Loucy (cell line): ENCODE data around the gene BRSK2.

Source experiments
- H2AFZ ChIP-seq: fragments of 200-600 bp; sonication (generic); 2 replicates; pipeline ENCODE4 v1.6.0; 2016; ENCODE audit warnings: antibody characterized with exemption, mild to moderate bottlenecking, low read length, moderate library complexity
- H3F3A ChIP-seq: fragments of 200-600 bp; 2 replicates; pipeline ENCODE4 v1.6.0; 2016; ENCODE audit warnings: antibody characterized with exemption, low read depth, mild to moderate bottlenecking
- H3K27me3 ChIP-seq: fragments of 200-600 bp; sonication (generic); 2 replicates; pipeline ENCODE4 v1.6.1; 2014; ENCODE audit warnings: low read length, mild to moderate bottlenecking; ENCODE audit not compliant: insufficient read depth, poor library complexity, severe bottlenecking
- H3K36me3 ChIP-seq: fragments of 200-600 bp; sonication (generic); 2 replicates; pipeline ENCODE4 v1.6.1; 2016; ENCODE audit warnings: low read length; ENCODE audit not compliant: insufficient read depth
- H3K4me1 ChIP-seq: fragments of 200-600 bp; sonication (generic); 2 replicates; pipeline ENCODE4 v1.5.1; 2014; ENCODE audit warnings: low read length, mild to moderate bottlenecking; ENCODE audit not compliant: insufficient read depth, poor library complexity, severe bottlenecking
- H3K4me2 ChIP-seq: fragments of 200-600 bp; sonication (generic); 2 replicates; pipeline ENCODE4 v1.6.0; 2014; ENCODE audit warnings: antibody characterized with exemption, low read length, low read depth, mild to moderate bottlenecking; ENCODE audit not compliant: poor library complexity, severe bottlenecking
- H3K4me3 ChIP-seq: fragments of 200-600 bp; sonication (generic); 2 replicates; pipeline ENCODE4 v1.5.1; 2014; ENCODE audit warnings: low read length, mild to moderate bottlenecking, mixed read lengths; ENCODE audit not compliant: poor library complexity, severe bottlenecking
- H3K79me2 ChIP-seq: fragments of 200-600 bp; sonication (generic); 2 replicates; pipeline ENCODE4 v1.6.1; 2014; ENCODE audit warnings: low read length; ENCODE audit not compliant: insufficient read depth
- H3K9ac ChIP-seq: fragments of 200-600 bp; sonication (generic); 2 replicates; pipeline ENCODE4 v1.6.0; 2014; ENCODE audit warnings: mild to moderate bottlenecking, low read depth, low read length, moderate library complexity; ENCODE audit not compliant: poor library complexity, severe bottlenecking
- H3K9me2 ChIP-seq: fragments of 200-600 bp; sonication (generic); replicated peaks from 2 replicates; pipeline ENCODE4 v1.6.1; 2016; ENCODE audit warnings: low read depth, low read length, mixed read lengths
- H3K9me3 ChIP-seq: fragments of 200-600 bp; sonication (generic); 2 replicates; pipeline ENCODE4 v1.6.1; 2014; ENCODE audit warnings: mild to moderate bottlenecking, antibody characterized with exemption, low read length, low read depth; ENCODE audit not compliant: insufficient read depth
- H4K20me1 ChIP-seq: fragments of 200-600 bp; sonication (generic); 2 replicates; pipeline ENCODE4 v1.6.0; 2014; ENCODE audit warnings: antibody characterized with exemption, low read length, mild to moderate bottlenecking; ENCODE audit not compliant: insufficient read depth, poor library complexity, severe bottlenecking
- EZH2phosphoT487 ChIP-seq: fragments of 200-600 bp; IDR thresholded peaks from 2 replicates; pipeline ENCODE4 v1.6.1; 2018; ENCODE audit warnings: antibody characterized with exemption, mild to moderate bottlenecking, moderate library complexity, borderline replicate concordance
- TF ChIP-seq, protein P1 (sequence below): fragments of 200-600 bp; sonication (generic); conservative IDR thresholded peaks from 2 replicates; pipeline ENCODE4 v1.5.1; 2014; ENCODE audit warnings: mild to moderate bottlenecking, antibody characterized with exemption, low read length

BRSK2 gene

DNA sequence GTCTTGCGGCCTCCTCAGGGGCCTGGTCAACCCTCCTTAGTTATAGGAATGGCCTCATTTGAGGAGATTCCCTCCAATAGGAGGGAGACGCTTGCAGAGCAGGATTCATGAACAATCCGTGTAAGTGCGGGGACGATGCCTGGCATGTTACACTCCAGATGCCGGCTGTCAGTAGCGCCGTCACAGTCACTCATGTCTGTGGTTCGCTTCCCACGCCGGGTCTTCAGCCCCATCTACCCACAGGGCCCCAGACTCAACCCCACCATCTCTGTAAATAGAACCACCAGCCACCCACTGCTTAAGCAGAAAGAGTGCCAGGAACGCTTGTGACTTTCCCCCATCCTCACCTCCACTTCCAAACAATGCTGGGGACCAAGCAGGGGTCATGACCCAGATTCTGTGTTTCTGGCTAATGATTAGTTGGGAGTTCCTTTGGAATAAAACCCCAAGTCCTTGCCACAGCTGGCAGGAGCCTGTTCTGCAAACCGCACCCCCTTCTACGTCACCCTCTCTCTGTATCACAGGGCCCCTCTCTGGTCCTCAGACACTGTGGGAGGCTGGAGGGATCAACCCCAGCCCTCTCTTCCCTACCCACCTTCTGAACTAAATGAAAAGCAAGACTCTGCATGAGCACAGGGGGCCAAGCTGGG is 41.5 kb upstream of the BRSK2 start:
- Histone ChIP-seq H3K9me3 (no peaks in the 10 kb centered on the region), H2AFZ (no peak overlapping the region), H3K4me3 (no peak overlapping the region), H3K27me3 (no peaks in the 10 kb centered on the region), H4K20me1 (no peaks in the 10 kb centered on the region), H3K9me2 (no peaks in the 10 kb centered on the region), H3K4me1 (no peaks in the 10 kb centered on the region), H3K4me2 (no peak overlapping the region), H3F3A (no peaks in the 10 kb centered on the region), H3K9ac (no peak overlapping the region), H3K79me2 (no peaks in the 10 kb centered on the region), H3K36me3 (no peaks in the 10 kb centered on the region)
- TF ChIP-seq, protein P1, sequence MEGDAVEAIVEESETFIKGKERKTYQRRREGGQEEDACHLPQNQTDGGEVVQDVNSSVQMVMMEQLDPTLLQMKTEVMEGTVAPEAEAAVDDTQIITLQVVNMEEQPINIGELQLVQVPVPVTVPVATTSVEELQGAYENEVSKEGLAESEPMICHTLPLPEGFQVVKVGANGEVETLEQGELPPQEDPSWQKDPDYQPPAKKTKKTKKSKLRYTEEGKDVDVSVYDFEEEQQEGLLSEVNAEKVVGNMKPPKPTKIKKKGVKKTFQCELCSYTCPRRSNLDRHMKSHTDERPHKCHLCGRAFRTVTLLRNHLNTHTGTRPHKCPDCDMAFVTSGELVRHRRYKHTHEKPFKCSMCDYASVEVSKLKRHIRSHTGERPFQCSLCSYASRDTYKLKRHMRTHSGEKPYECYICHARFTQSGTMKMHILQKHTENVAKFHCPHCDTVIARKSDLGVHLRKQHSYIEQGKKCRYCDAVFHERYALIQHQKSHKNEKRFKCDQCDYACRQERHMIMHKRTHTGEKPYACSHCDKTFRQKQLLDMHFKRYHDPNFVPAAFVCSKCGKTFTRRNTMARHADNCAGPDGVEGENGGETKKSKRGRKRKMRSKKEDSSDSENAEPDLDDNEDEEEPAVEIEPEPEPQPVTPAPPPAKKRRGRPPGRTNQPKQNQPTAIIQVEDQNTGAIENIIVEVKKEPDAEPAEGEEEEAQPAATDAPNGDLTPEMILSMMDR = no peak
- no peak for TF ChIP-seq EZH2phosphoT487

DNA sequence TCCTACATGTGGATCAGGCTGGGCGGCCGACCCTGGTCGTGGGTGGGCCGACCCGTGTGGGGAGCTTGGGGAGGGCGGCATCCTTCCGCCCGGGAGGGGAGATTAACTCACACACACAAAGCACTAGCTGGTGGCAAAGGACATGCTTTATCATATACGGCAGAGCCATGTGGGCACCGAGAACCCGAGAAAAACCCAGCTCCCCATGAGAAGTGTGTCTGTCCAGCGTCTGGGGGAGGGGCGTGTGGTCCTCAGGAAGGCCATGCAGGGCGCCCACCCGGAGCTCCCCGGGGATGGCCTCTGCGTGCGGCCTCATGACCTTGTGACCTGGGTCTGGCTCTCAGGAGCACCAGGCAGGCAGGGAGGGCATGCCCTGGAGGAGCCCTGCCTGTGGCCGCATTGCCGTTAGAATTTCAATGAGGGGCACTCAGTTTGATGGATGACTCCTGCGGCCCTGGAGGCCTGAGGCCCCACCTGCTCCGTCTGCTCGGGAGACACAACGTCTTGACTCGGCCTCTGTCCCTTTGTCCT is 40.9 kb upstream of the BRSK2 start:
- no peaks in the 10 kb centered on the region for H3K4me1 ChIP-seq
- no peak overlapping the region for H3K4me3 ChIP-seq
- H3K9me3 ChIP-seq = no peaks in the 10 kb centered on the region
- no peaks in the 10 kb centered on the region for H4K20me1 ChIP-seq
- no peak overlapping the region for H3K4me2 ChIP-seq
- H3K36me3 ChIP-seq = no peaks in the 10 kb centered on the region
- H3K27me3 ChIP-seq = no peaks in the 10 kb centered on the region
- no peaks in the 10 kb centered on the region for H3K9me2 ChIP-seq
- no peaks in the 10 kb centered on the region for H3F3A ChIP-seq
- no peaks in the 10 kb centered on the region for H3K79me2 ChIP-seq
- no peak overlapping the region for H2AFZ ChIP-seq
- TF ChIP-seq, protein P1 = no peak
- TF ChIP-seq EZH2phosphoT487 = no peak
- no peak overlapping the region for H3K9ac ChIP-seq

DNA sequence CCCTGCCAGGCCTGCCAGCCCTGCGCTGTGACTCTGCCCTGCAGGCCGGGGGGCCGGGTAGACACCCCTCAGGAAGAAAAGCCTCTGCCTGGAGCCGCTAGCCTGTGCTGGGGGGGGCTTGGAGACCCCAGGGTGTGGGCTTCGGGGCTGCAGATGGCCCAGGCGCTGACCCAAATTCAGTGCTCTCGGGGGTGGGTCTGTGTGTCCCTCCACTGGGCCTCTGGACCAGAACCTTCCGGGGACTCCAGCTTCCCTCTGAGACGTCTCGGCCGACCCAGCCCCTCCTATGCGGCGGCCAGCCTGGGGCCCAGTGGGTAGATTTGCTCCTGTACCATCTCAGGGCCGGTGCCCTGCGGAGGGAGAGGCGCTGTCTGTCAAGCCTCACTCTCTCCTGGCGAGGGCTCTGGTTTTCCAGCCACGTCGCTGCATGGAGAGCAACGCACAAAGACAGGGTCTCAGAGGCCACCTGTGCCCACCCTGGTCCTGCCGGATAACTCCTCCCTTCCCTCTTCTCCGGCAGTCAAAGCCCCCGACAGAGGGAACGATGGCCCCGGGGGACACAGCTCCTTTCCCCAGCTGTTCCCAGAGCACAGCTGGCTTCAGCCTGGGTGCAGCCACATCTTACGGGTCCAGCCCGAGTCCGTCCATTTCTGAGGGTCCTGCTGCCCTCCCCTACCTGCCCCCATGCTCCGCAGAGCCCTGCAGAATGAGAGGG is 40.2 kb upstream of the BRSK2 start:
- Histone ChIP-seq H3K4me3 (no peak overlapping the region), H3K36me3 (no peaks in the 10 kb centered on the region)

More for the DNA sequence above, 40.2 kb upstream of the BRSK2 start:
- H3K79me2 ChIP-seq = no peaks in the 10 kb centered on the region
- H3K27me3 ChIP-seq = no peaks in the 10 kb centered on the region
- H3K9me2 ChIP-seq = no peaks in the 10 kb centered on the region
- no peaks in the 10 kb centered on the region for H3K4me1 ChIP-seq
- H3K9ac ChIP-seq = no peak overlapping the region
- no peak overlapping the region for H3K4me2 ChIP-seq
- H4K20me1 ChIP-seq = no peaks in the 10 kb centered on the region
- no peaks in the 10 kb centered on the region for H3F3A ChIP-seq
- H3K9me3 ChIP-seq = no peaks in the 10 kb centered on the region
- no peak for TF ChIP-seq EZH2phosphoT487
- TF ChIP-seq, protein P1 = no peak
- H2AFZ ChIP-seq = no peak overlapping the region
